ENCODE results near the gene PDE3B. TPM values are rescaled to one million over a fixed set of nuclear protein-coding genes. Genes with fewer than 3 reads are reported as not detected.

The PDE3B gene
- total and polyA plus RNA-seq, 9 of the 15 experiments (the other 6 are each of a cell fraction or from before 2014, with no cell fraction given) = 2.3 to 22.5 (median 12.2) TPM

DNA sequence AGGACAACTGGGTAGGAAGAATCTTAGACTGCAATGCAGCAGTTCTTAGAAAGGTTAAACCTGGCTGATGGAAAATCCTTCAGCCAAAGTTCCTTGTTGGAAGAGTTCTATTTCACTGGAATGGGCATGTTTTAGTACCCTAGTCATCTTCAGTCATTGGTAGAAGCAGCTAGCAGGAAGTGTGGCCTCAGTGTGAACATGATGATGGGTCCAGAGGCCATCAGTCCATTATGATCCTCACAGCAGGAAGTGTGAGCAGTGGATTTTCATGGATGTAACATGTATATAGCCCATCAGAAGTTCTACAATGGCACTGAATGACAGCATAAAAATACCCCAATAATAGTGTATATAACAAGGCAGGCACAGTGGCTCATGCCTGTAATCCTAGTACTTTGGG lies 35.9 kb upstream of the PDE3B start:
- intact Hi-C loops (cut with micrococcal nuclease) = no loop called here
- no peak overlapping the region for H3K4me2 ChIP-seq (ENCODE audit: insufficient read depth, low read length)
- H3K4me3 ChIP-seq = no peak overlapping the region
- no peak overlapping the region for H3K27ac ChIP-seq (ENCODE audit: extremely low read depth, low read depth, low read length)
- no peaks in the 10 kb centered on the region; the same call in none of the 2 replicates for H3K9me3 ChIP-seq (replicated peaks; ENCODE audit: control insufficient read depth, insufficient read depth, low read depth, low read length)
- ChIA-PET CTCF (ENCODE audit: low intra/inter-chr PET ratio) (no interaction called here), POLR2A (interaction anchor here (0.6 kb wide), 1 partner anchor 16 kb away, joined by 3 read pairs; no protein-coding TSS in a partner anchor)
- H3K79me2 ChIP-seq (ENCODE audit: control insufficient read depth, insufficient read depth, low read length) = no peaks in the 10 kb centered on the region
- no peak for FAIRE-seq
- H3K9ac ChIP-seq (ENCODE audit: insufficient read depth in 1 of 2, low read depth in 2 of 2, low read length in 2 of 2) = no peak overlapping the region
- no peaks in the 10 kb centered on the region for H3K9me1 ChIP-seq (ENCODE audit: control insufficient read depth, insufficient read depth, low read length)
- in situ Hi-C loops (cut with MboI) = no loop called here
- no TSS peak for BruUV-seq (replicated peaks)
- ATAC-seq = no peak
- no peaks in the 10 kb centered on the region for H3K4me1 ChIP-seq (replicated peaks in 1 of 2; ENCODE audit: control insufficient read depth in 2 of 2, insufficient read depth in 2 of 2, low read length in 2 of 2)
- no peaks in the 10 kb centered on the region for H4K20me1 ChIP-seq (replicated peaks; ENCODE audit: control insufficient read depth, insufficient read depth, low read length)
- H3K36me3 ChIP-seq (ENCODE audit: control insufficient read depth, insufficient read depth, low read length) = peaks cover 86% of the 10 kb centered on the region
- no peak overlapping the region for H2AFZ ChIP-seq (ENCODE audit: low read depth, low read length)
- DNase-seq (ENCODE audit: extremely low read depth in 1 of 4, low spot score in 3 of 4) = no peak
- H3K27me3 ChIP-seq (ENCODE audit: control insufficient read depth in 2 of 2, insufficient read depth in 2 of 2, low read length in 2 of 2) = no peaks in the 10 kb centered on the region
- TF ChIP-seq STAT5A (IDR thresholded peaks at IDR 0.05; ENCODE audit: borderline replicate concordance, low read length) (no peak), RBM22 (IDR thresholded peaks at IDR 0.05; ENCODE audit: low read depth, low read length, poor library complexity, severe bottlenecking) (no peak), PCBP1 (IDR thresholded peaks at IDR 0.05; ENCODE audit: low read depth, low read length, poor library complexity, severe bottlenecking) (no peak), KAT2B (IDR thresholded peaks at IDR 0.05; ENCODE audit: low read depth, low read length) (no peak), ZNF253 (CRISPR knock-in tag; conservative IDR thresholded peaks at IDR 0.05) (no peak), NR3C1 (CRISPR knock-in tag; IDR thresholded peaks at IDR 0.05) (no peak), TBL1XR1 (IDR thresholded peaks at IDR 0.05; ENCODE audit: low read length in 2 of 2) (no peak), ZNF197 (CRISPR knock-in tag; IDR thresholded peaks at IDR 0.05; ENCODE audit: low read depth) (no peak), YBX1 (IDR thresholded peaks at IDR 0.05) (no peak), NFRKB (IDR thresholded peaks at IDR 0.05; ENCODE audit: low read depth) (no peak), FOXA3 (CRISPR knock-in tag; conservative IDR thresholded peaks at IDR 0.05 in 1 of 2, IDR thresholded peaks at IDR 0.05 in 1 of 2) (no peak), STAG1 (CRISPR knock-in tag; IDR thresholded peaks at IDR 0.05; ENCODE audit: borderline replicate concordance) (no peak), JUN (IDR thresholded peaks at IDR 0.05; ENCODE audit: borderline replicate concordance, low read depth, low read length) (no peak), JUN (CRISPR knock-in tag; IDR thresholded peaks at IDR 0.05; ENCODE audit: borderline replicate concordance) (no peak), MBD2 (IDR thresholded peaks at IDR 0.05; ENCODE audit: borderline replicate concordance, low read depth) (no peak), ZNF165 (CRISPR knock-in tag; IDR thresholded peaks at IDR 0.05; ENCODE audit: borderline replicate concordance) (no peak)
- TF ChIP-seq, protein P1, sequence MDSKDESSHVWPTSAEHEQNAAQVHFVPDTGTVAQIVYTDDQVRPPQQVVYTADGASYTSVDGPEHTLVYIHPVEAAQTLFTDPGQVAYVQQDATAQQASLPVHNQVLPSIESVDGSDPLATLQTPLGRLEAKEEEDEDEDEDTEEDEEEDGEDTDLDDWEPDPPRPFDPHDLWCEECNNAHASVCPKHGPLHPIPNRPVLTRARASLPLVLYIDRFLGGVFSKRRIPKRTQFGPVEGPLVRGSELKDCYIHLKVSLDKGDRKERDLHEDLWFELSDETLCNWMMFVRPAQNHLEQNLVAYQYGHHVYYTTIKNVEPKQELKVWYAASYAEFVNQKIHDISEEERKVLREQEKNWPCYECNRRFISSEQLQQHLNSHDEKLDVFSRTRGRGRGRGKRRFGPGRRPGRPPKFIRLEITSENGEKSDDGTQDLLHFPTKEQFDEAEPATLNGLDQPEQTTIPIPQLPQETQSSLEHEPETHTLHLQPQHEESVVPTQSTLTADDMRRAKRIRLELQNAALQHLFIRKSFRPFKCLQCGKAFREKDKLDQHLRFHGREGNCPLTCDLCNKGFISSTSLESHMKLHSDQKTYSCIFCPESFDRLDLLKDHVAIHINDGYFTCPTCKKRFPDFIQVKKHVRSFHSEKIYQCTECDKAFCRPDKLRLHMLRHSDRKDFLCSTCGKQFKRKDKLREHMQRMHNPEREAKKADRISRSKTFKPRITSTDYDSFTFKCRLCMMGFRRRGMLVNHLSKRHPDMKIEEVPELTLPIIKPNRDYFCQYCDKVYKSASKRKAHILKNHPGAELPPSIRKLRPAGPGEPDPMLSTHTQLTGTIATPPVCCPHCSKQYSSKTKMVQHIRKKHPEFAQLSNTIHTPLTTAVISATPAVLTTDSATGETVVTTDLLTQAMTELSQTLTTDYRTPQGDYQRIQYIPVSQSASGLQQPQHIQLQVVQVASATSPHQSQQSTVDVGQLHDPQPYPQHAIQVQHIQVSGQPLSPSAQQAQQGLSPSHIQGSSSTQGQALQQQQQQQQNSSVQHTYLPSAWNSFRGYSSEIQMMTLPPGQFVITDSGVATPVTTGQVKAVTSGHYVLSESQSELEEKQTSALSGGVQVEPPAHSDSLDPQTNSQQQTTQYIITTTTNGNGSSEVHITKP (IDR thresholded peaks at IDR 0.05; ENCODE audit: partially characterized antibody) = no peak
- TF ChIP-seq, protein P2, sequence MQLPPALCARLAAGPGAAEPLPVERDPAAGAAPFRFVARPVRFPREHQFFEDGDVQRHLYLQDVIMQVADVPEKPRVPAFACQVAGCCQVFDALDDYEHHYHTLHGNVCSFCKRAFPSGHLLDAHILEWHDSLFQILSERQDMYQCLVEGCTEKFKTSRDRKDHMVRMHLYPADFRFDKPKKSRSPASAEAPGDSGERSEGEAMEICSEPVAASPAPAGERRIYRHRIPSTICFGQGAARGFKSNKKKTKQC (CRISPR knock-in tag; IDR thresholded peaks at IDR 0.05) = no peak
- TF ChIP-seq, protein P3, sequence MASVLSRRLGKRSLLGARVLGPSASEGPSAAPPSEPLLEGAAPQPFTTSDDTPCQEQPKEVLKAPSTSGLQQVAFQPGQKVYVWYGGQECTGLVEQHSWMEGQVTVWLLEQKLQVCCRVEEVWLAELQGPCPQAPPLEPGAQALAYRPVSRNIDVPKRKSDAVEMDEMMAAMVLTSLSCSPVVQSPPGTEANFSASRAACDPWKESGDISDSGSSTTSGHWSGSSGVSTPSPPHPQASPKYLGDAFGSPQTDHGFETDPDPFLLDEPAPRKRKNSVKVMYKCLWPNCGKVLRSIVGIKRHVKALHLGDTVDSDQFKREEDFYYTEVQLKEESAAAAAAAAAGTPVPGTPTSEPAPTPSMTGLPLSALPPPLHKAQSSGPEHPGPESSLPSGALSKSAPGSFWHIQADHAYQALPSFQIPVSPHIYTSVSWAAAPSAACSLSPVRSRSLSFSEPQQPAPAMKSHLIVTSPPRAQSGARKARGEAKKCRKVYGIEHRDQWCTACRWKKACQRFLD (CRISPR knock-in tag; IDR thresholded peaks at IDR 0.05) = no peak

All from K562 (cell line).